Activated T-cell treated with anti-CD3 and anti-CD28 coated beads for 4 hours (primary cell): ENCODE measurements around the gene RICTOR.

ENCODE experiments used
- DNase-seq: peaks from one replicate; pipeline ENCODE4 v3.0.0-alpha.2; 2020

Gene RICTOR

GRCh38 chr5:39074017-39074814, at the start of gene RICTOR:
Gene RICTOR, minus strand, starts transcription at chr5:39074399. Its CDS starts 22 bp downstream, at chr5:39074377.
- peak; percentile 89 for DNase-seq

- DNase-seq, result no peak
These were observed 47.7 kb upstream of the RICTOR start for GRCh38 chr5:39121922-39122321.

- DNase-seq, result no peak
These were observed 47.1 kb upstream of the RICTOR start for GRCh38 chr5:39121315-39121714.

- no peak for DNase-seq
These were observed 45.8 kb upstream of the RICTOR start for GRCh38 chr5:39120052-39120420.

- no peak for DNase-seq
These were observed 45.3 kb upstream of the RICTOR start for GRCh38 chr5:39119404-39120051.

- no peak for DNase-seq
These were observed 44.4 kb upstream of the RICTOR start for GRCh38 chr5:39118638-39119037.

- DNase-seq, result no peak
These were observed 43.2 kb upstream of the RICTOR start for GRCh38 chr5:39117401-39117800.

- no peak for DNase-seq
These were observed 42.4 kb upstream of the RICTOR start for GRCh38 chr5:39116344-39117170.

- no peak for DNase-seq
These were observed 41.6 kb upstream of the RICTOR start for GRCh38 chr5:39115644-39116343.

GRCh38 chr5:39114155-39114554, 40.0 kb upstream of the RICTOR start:
- no peak for DNase-seq

GRCh38 chr5:39113354-39113953, 39.3 kb upstream of the RICTOR start:
- DNase-seq, result no peak

GRCh38 chr5:39109606-39110005, 35.4 kb upstream of the RICTOR start:
- DNase-seq, result no peak

- DNase-seq, result no peak
These were observed 34.8 kb upstream of the RICTOR start for GRCh38 chr5:39108987-39109386.

GRCh38 chr5:39107350-39107749, 33.2 kb upstream of the RICTOR start:
- no peak for DNase-seq

GRCh38 chr5:39106322-39106721, 32.1 kb upstream of the RICTOR start:
- no peak for DNase-seq

- no peak for DNase-seq
These were observed 30.0 kb upstream of the RICTOR start for GRCh38 chr5:39104221-39104620.

- no peak for DNase-seq
These were observed 28.5 kb upstream of the RICTOR start for GRCh38 chr5:39102684-39103155.

GRCh38 chr5:39100851-39101396, 26.7 kb upstream of the RICTOR start:
- DNase-seq, result no peak

- DNase-seq, result no peak
These were observed 26.2 kb upstream of the RICTOR start for GRCh38 chr5:39100301-39100850.

GRCh38 chr5:39099831-39100230, 25.6 kb upstream of the RICTOR start:
- DNase-seq, result no peak

- DNase-seq, result no peak
These were observed 19.2 kb upstream of the RICTOR start for GRCh38 chr5:39093352-39093751.
